NCI-H226 (cell line): ENCODE data around the gene PRDX5.

Experiments used
- DNase-seq: peaks from one replicate; pipeline ENCODE4 v3.0.0-alpha.2; 2015

Gene PRDX5

DNA sequence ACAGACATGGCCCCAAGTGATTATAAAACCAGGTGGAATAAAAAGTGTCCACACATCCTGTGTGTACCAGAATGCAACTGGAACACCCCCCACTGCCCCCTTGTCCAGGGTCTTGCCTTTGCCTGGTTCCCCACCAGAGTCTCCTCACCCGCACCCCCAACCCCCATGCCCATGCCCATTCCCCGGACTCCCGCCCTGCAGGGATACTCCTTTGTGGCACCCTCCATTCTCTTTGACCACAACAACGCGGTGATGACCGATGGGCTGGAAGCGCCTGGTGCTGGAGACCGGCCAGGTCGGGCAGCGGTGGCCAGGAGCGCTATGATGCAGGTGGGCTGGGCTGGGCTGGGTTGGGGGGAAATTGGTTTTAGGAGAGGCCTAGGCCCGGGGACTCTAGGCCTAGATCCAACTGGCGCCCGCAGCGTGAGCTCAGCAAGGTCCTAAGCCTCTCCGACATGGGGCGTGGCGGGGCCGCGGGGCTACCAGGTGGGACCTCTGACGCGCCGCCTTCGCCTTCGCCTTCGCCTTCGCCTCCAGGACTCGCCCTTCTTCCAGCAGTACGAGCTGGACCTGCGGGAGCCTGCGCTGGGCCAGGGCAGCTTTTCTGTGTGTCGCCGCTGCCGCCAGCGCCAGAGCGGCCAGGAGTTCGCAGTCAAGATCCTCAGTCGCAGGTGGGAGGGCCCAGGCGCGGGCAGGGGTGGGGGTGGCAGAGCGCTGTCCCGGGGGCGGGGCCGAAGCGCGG is 50.2 kb downstream of the PRDX5 start:
- no peak for DNase-seq

GRCh38 chr11:64368673-64369074 is 50.8 kb downstream of the PRDX5 start:
- no peak for DNase-seq

GRCh38 chr11:64369440-64370421 is 51.8 kb downstream of the PRDX5 start:
- DNase-seq, result no peak

GRCh38 chr11:64371201-64371600 is 53.3 kb downstream of the PRDX5 start:
- DNase-seq, result no peak
